Activated CD4-positive, alpha-beta memory T cell treated with anti-CD3 and anti-CD28 coated beads, Interleukin-2, amount 10 ng/mL, durations not matched to agents 7 days and 5 days (primary cell): ENCODE results near the gene PSMG3. TPM values are rescaled to one million over a fixed set of nuclear protein-coding genes. Genes with fewer than 3 reads are reported as not detected.
"Not testable (repeated sequence)": the region's sequence is repeated elsewhere in the genome, so short reads cannot be mapped to it uniquely, and the experiment has no call there.

Source experiments
- CTCF ChIA-PET: fragments of 350-600 bp; sonication (Branson Sonifier 250); formaldehyde crosslinking; loops from one replicate; lab custom pipeline; 2021; ENCODE audit warnings: antibody characterized with exemption, inconsistent platforms; lab: Charles Lee
- POLR2A ChIA-PET: fragments of 350-600 bp; sonication (Branson Sonifier 250); formaldehyde crosslinking; loops from one replicate; lab custom pipeline; 2021; ENCODE audit warnings: antibody characterized with exemption; lab: Charles Lee
- DNase-seq: peaks from one replicate; pipeline ENCODE4 v3.0.0-alpha.2; 2020
- H3K27ac Mint-ChIP-seq: one replicate; pipeline ENCODE4 v1.8.0; 2021; ENCODE audit warnings: mild to moderate bottlenecking, mixed read lengths
- H3K27me3 Mint-ChIP-seq: one replicate; pipeline ENCODE4 v1.8.0; 2021; ENCODE audit warnings: mixed read lengths
- H3K36me3 Mint-ChIP-seq: one replicate; pipeline ENCODE4 v1.8.0; 2021; ENCODE audit warnings: low read depth, mixed read lengths
- H3K4me1 Mint-ChIP-seq: one replicate; pipeline ENCODE4 v1.8.0; 2021; ENCODE audit warnings: mixed read lengths
- H3K4me3 Mint-ChIP-seq: one replicate; pipeline ENCODE4 v1.8.0; 2021; ENCODE audit warnings: mild to moderate bottlenecking, mixed read lengths
- H3K9me3 Mint-ChIP-seq: one replicate; pipeline ENCODE4 v1.8.0; 2021; ENCODE audit warnings: mixed read lengths
- total RNA-seq, 2 experiments: library from RNA; stranded (reverse); gene quantifications; one replicate each; pipeline ENCODE4 v1.2.3, GENCODE V29; 2021

PSMG3 gene
- total RNA-seq, 2 experiments from 2014 or later: 32.7 to 34.9 TPM

GRCh38 chr7:1583241-1583930, 13.6 kb upstream of the PSMG3 start:
- H3K27ac Mint-ChIP-seq, CTCF ChIA-PET, H3K36me3 Mint-ChIP-seq, H3K4me1 Mint-ChIP-seq, H3K9me3 Mint-ChIP-seq, DNase-seq, H3K27me3 Mint-ChIP-seq, POLR2A ChIA-PET, H3K4me3 Mint-ChIP-seq: not testable (repeated sequence)

DNA sequence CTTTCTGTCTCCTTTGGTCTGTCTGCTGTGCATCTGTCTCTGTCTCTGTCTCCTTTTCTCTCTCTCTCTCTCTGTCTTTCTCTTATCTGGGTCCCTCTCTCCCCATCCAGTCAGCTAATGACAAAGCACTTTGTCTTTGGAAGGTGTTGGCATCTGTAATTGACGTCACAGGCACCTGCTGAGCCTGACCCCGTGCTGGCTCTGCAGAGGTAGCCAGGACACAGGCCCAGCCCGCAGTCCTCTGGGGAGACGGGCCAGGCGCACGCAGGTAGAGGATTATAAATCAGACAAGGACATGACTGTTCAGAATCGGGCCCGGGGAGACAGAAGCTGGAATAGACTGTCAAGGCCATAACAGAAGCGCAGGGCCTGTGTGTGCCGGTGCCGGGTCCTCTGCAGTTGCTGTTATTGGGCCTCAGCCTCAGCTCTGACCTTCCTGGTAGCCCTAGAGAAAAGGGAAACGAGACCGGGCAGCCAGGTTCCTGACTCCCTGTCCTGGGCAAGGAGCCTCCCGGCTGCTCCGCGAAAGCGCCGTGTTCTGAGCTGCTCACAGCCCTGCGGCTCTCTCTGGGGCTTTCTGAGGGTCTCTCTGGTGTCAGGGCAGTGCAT, 10.7 kb upstream of the PSMG3 start:
- Mint-ChIP-seq H3K9me3 (no peaks in the 10 kb centered on the region), H3K27me3 (no peaks in the 10 kb centered on the region), H3K4me3 (no peak overlapping the region), H3K36me3 (no peaks in the 10 kb centered on the region), H3K4me1 (peaks cover 6% of the 10 kb centered on the region), H3K27ac (no peak overlapping the region)
- ChIA-PET POLR2A (no interaction called here), CTCF (interaction anchor here (0.5 to 1.5 kb wide), 2 partner anchors 629 to 727 kb away, joined by 3 read pairs; no protein-coding TSS in a partner anchor)
- DNase-seq: no peak

- POLR2A ChIA-PET: interaction anchor here (1.1 kb wide), 1 partner anchor 10 kb away, joined by 3 read pairs; the partner anchor contains the start of gene PSMG3
- no peak overlapping the region for H3K27ac Mint-ChIP-seq
Measured at GRCh38 chr7:1579481-1580421, 9.9 kb upstream of the PSMG3 start.

DNA sequence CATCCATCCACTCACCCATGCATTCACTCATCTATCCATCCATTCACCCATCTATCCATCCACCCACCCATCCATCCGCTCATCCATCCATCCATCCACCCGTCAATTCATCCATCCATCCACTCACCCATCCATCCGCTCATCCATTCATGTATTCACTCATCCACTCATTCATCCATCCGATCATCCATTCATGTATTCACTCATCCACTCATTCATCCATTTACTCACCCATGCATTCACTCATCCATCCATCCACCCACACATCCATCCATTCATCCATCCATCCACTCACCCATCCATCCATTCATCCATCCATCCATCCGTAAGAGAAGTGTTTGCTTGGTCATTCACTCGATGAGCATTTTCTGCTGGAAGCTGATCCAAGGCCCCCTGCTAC, 8.7 kb upstream of the PSMG3 start:
- Mint-ChIP-seq H3K4me3 (no peak overlapping the region), H3K4me1 (peaks cover 6% of the 10 kb centered on the region), H3K9me3 (no peaks in the 10 kb centered on the region), H3K27ac (no peak overlapping the region), H3K27me3 (no peaks in the 10 kb centered on the region), H3K36me3 (no peaks in the 10 kb centered on the region)
- CTCF ChIA-PET: interaction anchor here (0.9 to 1.4 kb wide), 3 partner anchors 10 to 787 kb away, joined by 3 to 8 read pairs (median 3); no protein-coding TSS in a partner anchor
- DNase-seq: no peak
- POLR2A ChIA-PET: interaction anchor here (1.1 kb wide), 1 partner anchor 8 kb away, joined by 3 read pairs; the partner anchor contains the start of gene PSMG3

More at GRCh38 chr7:1579481-1580421, 9.9 kb upstream of the PSMG3 start:
- no peaks in the 10 kb centered on the region for H3K27me3 Mint-ChIP-seq
- no peaks in the 10 kb centered on the region for H3K36me3 Mint-ChIP-seq
- no peak overlapping the region for H3K4me3 Mint-ChIP-seq
- H3K4me1 Mint-ChIP-seq: peaks cover 6% of the 10 kb centered on the region
- peak; percentile 76 for DNase-seq
- no peaks in the 10 kb centered on the region for H3K9me3 Mint-ChIP-seq
- CTCF ChIA-PET: interaction anchor here (0.8 to 1.4 kb wide), 4 partner anchors 9 to 786 kb away, joined by 3 to 8 read pairs (median 4); partner anchors contain the start of gene PSMG3

DNA sequence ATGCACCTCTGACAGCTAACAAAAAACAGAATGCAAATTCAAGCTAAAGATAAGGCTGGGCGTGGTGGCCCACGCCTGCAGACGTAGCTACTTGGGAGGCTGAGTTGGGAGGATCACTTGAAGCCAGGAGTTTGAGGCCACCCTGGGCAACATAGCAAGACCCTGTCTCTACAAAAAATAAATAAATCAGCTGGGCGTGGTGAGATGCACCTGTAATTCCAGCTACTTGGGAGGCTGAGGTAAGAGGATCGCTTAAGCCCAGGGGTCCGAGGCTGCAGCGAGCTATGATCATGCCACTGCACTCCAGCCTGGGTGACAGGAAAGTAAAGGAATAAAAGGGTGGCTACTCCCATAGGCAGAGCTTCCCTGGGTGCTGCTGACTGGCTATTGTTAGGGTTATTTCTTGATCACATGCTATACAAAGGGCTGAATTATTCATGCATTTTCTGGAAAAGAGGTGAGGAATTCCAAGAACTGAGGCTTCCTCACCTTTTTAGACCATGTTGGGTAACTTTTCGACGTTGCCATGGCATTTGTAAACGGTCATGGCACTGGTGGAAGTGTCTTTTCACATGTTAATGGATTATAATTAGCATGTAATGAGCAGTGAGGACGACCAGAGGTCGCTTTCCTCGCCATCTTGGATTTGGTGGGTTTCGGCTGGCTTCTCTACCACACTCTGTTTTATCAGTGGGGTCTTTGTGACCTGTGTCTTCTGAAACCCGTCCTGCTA, 6.9 kb upstream of the PSMG3 start:
- Mint-ChIP-seq H3K27me3 (no peaks in the 10 kb centered on the region), H3K4me3 (no peak overlapping the region), H3K27ac (no peak overlapping the region), H3K36me3 (peaks cover 5% of the 10 kb centered on the region), H3K9me3 (no peaks in the 10 kb centered on the region), H3K4me1 (peaks cover 14% of the 10 kb centered on the region)
- DNase-seq: no peak
- CTCF ChIA-PET: no interaction called here
- POLR2A ChIA-PET: no interaction called here

DNA sequence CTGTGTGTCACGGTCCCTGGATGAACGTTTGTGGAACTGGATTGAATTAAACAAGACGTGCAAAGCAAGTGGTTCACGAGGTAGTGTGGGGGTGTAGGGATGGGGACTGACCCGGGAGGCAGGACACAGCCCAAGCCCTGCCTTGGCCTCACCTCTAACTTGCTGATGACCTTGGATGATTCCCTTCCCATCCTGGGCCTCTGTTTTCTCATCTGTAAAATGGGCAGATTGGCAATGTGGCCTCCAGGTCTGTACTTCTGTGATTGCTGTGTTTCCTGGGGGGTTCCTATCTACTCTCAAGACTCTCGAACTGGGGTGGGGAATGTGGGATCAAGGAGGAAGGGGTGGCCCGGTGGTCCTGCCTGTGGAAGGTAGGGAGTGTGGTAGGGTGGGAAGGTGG, 6.0 kb upstream of the PSMG3 start:
- peaks cover 23% of the 10 kb centered on the region for H3K4me1 Mint-ChIP-seq
- H3K27me3 Mint-ChIP-seq: no peaks in the 10 kb centered on the region
- peaks cover 8% of the 10 kb centered on the region for H3K36me3 Mint-ChIP-seq
- POLR2A ChIA-PET: no interaction called here
- CTCF ChIA-PET: no interaction called here
- H3K27ac Mint-ChIP-seq: no peak overlapping the region
- H3K4me3 Mint-ChIP-seq: no peak overlapping the region
- no peak for DNase-seq
- H3K9me3 Mint-ChIP-seq: no peaks in the 10 kb centered on the region

- DNase-seq: no peak
- Mint-ChIP-seq H3K4me3 (no peak overlapping the region), H3K27ac (no peak overlapping the region)
Measured at GRCh38 chr7:1572111-1572822, 2.4 kb upstream of the PSMG3 start.

DNA sequence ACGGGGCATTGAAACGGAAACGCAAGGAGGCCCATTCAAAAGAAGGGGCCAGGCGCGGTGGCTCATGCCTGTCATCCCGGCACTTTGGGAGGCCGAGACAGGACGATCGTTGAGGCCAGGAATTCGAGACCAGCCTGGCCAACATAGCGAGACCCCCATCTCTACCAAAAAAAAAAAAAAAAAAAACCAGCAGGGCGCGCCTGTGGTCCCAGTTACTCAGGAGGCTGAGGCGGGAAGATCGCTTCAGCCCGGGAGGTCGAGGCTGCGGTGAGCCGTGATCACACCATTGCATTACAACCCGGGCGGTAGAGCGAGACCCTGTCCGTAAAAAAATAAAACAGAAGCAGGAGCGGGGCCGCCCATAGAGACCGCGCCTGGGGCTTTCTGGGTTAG, 396 bp downstream of the PSMG3 start:
- DNase-seq: no peak
- Mint-ChIP-seq H3K27me3 (no peaks in the 10 kb centered on the region), H3K9me3 (no peaks in the 10 kb centered on the region), H3K36me3 (peaks cover 28% of the 10 kb centered on the region), H3K4me1 (peaks cover 42% of the 10 kb centered on the region), H3K27ac (peak overlapping the region; percentile 90), H3K4me3 (peak overlapping the region; percentile 81)
- ChIA-PET POLR2A (interaction anchor here (1.0 to 1.9 kb wide), 3 partner anchors 9 to 370 kb away, joined by 3 to 6 read pairs (median 4); no protein-coding TSS in a partner anchor), CTCF (interaction anchor here (1.6 kb wide), 2 partner anchors 10 to 95 kb away, joined by 3 to 6 read pairs; no protein-coding TSS in a partner anchor)

More at GRCh38 chr7:1572111-1572822, 2.4 kb upstream of the PSMG3 start:
- Mint-ChIP-seq H3K36me3 (peaks cover 20% of the 10 kb centered on the region), H3K4me1 (peaks cover 37% of the 10 kb centered on the region), H3K27me3 (no peaks in the 10 kb centered on the region), H3K9me3 (no peaks in the 10 kb centered on the region)
- ChIA-PET CTCF (no interaction called here), POLR2A (interaction anchor here (1.4 kb wide), 1 partner anchor 782 kb away, joined by 3 read pairs; the partner anchor contains the start of gene EIF3B)

DNA sequence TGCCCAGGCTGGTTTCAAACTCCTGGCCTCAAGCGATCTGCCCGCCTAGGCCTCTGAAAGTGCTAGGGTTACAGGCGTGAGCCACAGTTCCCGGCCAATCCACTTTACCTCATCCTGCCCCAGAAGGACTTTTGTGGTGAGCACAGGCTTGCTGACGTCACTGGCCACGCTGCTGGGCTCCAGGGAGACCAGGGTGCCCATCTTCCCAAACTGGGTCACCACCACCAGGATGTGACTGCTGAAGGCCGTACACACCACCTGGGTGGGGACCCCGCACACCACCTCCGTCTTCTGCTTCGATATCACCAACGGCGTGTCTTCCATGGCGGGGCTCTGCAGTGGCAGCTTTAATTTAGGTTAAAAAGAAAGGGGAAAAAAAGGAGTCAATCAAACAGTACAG, 816 bp downstream of the PSMG3 start:
- Mint-ChIP-seq H3K9me3 (no peaks in the 10 kb centered on the region), H3K27me3 (no peaks in the 10 kb centered on the region), H3K4me3 (peak overlapping the region; percentile 81), H3K27ac (peak overlapping the region; percentile 90), H3K4me1 (peaks cover 42% of the 10 kb centered on the region), H3K36me3 (peaks cover 28% of the 10 kb centered on the region)
- ChIA-PET CTCF (interaction anchor here (1.1 kb wide), 1 partner anchor 10 kb away, joined by 3 read pairs; no protein-coding TSS in a partner anchor), POLR2A (no interaction called here)
- DNase-seq: peak; percentile 59

DNA sequence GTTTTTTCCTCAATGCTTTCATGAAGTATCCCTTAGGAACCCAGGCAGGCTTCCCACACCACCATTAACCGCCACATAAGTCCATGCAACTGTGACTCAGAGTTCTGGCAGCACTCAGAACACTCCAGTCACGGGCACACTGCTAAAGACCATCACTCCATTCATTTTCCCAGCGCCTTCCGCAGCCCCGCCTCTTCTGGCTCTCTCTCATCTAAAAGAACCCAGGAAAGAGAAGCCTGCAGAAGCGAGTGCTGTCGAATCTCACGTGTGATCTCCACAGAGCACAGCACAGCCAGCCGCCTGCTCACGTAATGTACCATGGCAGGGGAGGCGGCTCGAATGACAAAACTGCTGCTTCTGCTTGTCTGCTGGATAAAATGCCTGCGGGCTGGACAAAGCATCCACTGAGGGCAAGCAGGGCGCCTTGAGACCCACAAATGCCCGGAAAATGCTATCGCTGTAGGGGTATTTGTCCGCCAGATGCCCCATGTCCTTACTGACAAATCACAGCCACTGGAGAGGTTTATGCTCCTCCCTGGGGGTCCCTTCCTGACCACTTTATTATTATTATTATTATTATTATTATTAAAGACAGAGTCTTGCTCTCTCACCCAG, 1.8 kb downstream of the PSMG3 start:
- DNase-seq: no peak
- Mint-ChIP-seq H3K27me3 (no peaks in the 10 kb centered on the region), H3K4me1 (peaks cover 40% of the 10 kb centered on the region), H3K27ac (peak overlapping the region; percentile 35), H3K36me3 (peaks cover 26% of the 10 kb centered on the region), H3K9me3 (no peaks in the 10 kb centered on the region), H3K4me3 (peak overlapping the region; percentile 36)
- ChIA-PET CTCF (interaction anchor here (1.1 kb wide), 1 partner anchor 11 kb away, joined by 3 read pairs; no protein-coding TSS in a partner anchor), POLR2A (no interaction called here)

DNA sequence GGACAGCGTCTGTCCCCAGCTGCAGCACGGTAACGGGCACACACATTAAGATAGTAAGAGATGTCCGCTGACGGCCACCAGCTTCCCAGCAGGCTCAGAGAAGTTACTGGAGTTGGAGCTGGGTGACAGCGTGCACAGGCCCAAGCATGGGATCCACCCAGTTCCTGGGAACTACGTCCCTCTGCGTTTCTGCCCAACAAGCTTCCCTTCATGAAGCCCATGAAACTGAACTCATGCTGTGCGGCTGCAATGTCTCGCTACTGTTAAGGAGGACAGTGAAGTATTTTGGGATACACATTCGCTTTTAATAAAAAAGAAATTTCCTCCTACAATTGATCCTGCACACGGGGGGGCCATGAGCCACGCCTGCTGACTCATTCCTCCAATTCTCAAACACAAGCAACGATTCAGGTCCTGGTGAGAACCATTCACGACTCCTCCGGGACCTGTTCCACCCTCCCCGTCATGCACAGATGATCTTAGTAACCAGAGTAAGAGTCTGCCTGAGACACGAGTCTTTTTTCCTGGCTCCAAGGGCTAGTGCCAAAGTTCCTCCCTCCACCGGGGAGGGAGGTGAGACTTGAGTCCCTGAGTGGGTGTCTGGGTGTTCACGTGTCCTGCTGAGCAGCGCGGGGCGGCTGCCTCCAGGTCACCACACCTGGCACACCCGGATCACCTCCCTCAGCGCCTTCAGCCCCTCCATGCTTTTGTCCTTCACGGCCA, 2.6 kb downstream of the PSMG3 start:
- POLR2A ChIA-PET: no interaction called here
- no peaks in the 10 kb centered on the region for H3K9me3 Mint-ChIP-seq
- CTCF ChIA-PET: no interaction called here
- peaks cover 23% of the 10 kb centered on the region for H3K36me3 Mint-ChIP-seq
- H3K27me3 Mint-ChIP-seq: no peaks in the 10 kb centered on the region
- H3K4me3 Mint-ChIP-seq: no peak overlapping the region
- peaks cover 36% of the 10 kb centered on the region for H3K4me1 Mint-ChIP-seq
- no peak for DNase-seq
- peak overlapping the region; percentile 35 for H3K27ac Mint-ChIP-seq
